ENCODE results near the gene NRCAM. TPM values are rescaled to one million over a fixed set of nuclear protein-coding genes. Genes with fewer than 3 reads are reported as not detected.

NRCAM gene
- total RNA-seq, 2 experiments from 2014 or later = 0.60 to 1.0 TPM

- intact Hi-C loops (cut with DNase I, micrococcal nuclease) = no loop called here
- H3K36me3 Mint-ChIP-seq (ENCODE audit: low read depth) = no peaks in the 10 kb centered on the region
- H3K4me3 Mint-ChIP-seq = no peak overlapping the region
- ATAC-seq (no peak), DNase-seq (no peak)
- no peaks in the 10 kb centered on the region for H3K4me1 Mint-ChIP-seq
- CTCF ChIA-PET = no interaction called here
- peaks cover 17% of the 10 kb centered on the region for H3K27me3 Mint-ChIP-seq
- H3K27ac Mint-ChIP-seq = no peak overlapping the region
- H3K9me3 Mint-ChIP-seq (ENCODE audit: low read depth) = no peaks in the 10 kb centered on the region
- POLR2A ChIA-PET = no interaction called here
Measured at GRCh38 chr7:108299251-108299973, 156.8 kb downstream of the NRCAM start.

DNA sequence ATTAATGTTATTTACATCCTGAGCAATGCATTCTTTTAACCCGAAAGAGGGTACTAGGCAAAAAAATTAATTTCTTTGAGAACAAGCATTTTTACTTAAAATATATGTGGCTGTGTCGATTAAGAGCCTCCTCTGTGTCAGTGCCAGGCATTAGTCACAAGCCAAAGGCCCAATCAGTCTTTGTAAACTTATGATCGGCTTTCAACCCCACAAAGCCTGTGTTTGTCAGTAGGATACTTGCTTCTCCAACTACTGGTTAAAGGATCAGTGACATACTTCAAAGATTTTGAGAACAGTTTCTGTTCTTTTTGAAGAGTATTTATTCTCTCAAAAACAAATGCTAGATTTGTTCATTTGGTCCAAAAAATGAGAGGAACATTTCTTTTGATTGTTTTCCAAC lies 159.3 kb downstream of the NRCAM start:
- ATAC-seq = no peak
- POLR2A ChIA-PET = no interaction called here
- H3K36me3 Mint-ChIP-seq (ENCODE audit: low read depth) = no peaks in the 10 kb centered on the region

GRCh38 chr7:108294595-108294994 lies 161.6 kb downstream of the NRCAM start:
- H3K27me3 Mint-ChIP-seq = peaks cover 11% of the 10 kb centered on the region
- ChIA-PET CTCF (interaction anchor here (0.5 kb wide), 1 partner anchor 109 kb away, joined by 3 read pairs; no protein-coding TSS in a partner anchor), POLR2A (no interaction called here)
- ATAC-seq (no peak), DNase-seq (no peak)
- H3K9me3 Mint-ChIP-seq (ENCODE audit: low read depth) = no peaks in the 10 kb centered on the region
- no peaks in the 10 kb centered on the region for H3K36me3 Mint-ChIP-seq (ENCODE audit: low read depth)
- H3K4me3 Mint-ChIP-seq = no peak overlapping the region
- intact Hi-C loops (cut with DNase I, micrococcal nuclease) = no loop called here
- H3K4me1 Mint-ChIP-seq = no peaks in the 10 kb centered on the region
- no peak overlapping the region for H3K27ac Mint-ChIP-seq

More for the DNA sequence above, 159.3 kb downstream of the NRCAM start:
- Mint-ChIP-seq H3K27ac (no peak overlapping the region), H3K4me3 (no peak overlapping the region), H3K27me3 (peaks cover 12% of the 10 kb centered on the region), H3K9me3 (ENCODE audit: low read depth) (no peaks in the 10 kb centered on the region), H3K4me1 (no peaks in the 10 kb centered on the region)
- intact Hi-C loops (cut with DNase I, micrococcal nuclease) = no loop called here
- no peak for DNase-seq
- CTCF ChIA-PET = no interaction called here

DNA sequence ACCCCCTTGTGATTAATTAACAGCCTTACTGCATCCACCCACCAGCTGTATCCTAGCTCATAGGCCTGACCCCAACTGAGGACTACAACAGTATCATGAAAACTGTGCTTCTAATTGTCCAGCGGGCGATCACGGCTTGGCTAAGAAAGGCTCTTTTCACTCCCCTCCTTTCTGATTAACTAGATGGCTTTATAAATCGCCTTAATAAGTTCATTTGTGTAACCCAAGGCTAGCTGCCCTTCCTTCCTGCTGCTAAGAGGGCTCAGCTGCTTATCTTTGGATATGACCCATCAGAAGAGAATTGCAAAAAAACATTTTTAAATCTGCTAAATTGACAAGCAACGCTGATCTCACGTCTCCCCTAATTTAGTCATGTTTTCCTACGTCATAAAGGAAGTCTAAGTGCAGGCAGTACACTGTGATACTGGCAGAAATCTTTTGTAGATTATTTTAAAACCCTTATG lies 163.1 kb downstream of the NRCAM start:
- DNase-seq (no peak), ATAC-seq (no peak)
- CTCF ChIA-PET = interaction anchor here (0.9 to 1.8 kb wide), 4 partner anchors 10 to 82 kb away, joined by 3 to 5 read pairs (median 4); no protein-coding TSS in a partner anchor
- Mint-ChIP-seq H3K4me1 (no peaks in the 10 kb centered on the region), H3K4me3 (no peak overlapping the region), H3K27ac (no peak overlapping the region), H3K27me3 (peaks cover 9% of the 10 kb centered on the region), H3K9me3 (ENCODE audit: low read depth) (no peaks in the 10 kb centered on the region), H3K36me3 (ENCODE audit: low read depth) (no peaks in the 10 kb centered on the region)
- POLR2A ChIA-PET = no interaction called here
- intact Hi-C loops (cut with DNase I, micrococcal nuclease) = no loop called here

DNA sequence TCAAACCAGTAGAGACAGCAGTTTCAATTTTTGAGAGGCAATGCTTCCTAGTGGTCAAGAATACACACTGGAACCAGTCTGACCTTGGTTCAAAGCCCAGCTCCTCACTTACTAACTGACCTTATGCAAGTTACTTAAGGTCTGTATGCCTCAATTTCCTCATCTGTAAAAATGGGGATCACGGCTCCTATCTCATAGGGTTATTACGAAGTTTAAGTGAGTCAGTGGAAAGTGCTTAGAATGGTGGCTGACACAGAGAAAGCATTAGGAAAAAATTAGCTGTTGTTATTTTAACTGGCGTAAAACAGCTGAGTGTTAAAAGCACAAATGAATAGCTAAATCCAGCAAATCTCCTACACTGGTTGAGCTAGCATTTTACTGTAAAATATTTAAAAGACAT lies 163.7 kb downstream of the NRCAM start:
- no peaks in the 10 kb centered on the region for H3K9me3 Mint-ChIP-seq (ENCODE audit: low read depth)
- no peaks in the 10 kb centered on the region for H3K4me1 Mint-ChIP-seq
- no peak overlapping the region for H3K4me3 Mint-ChIP-seq
- DNase-seq (no peak), ATAC-seq (no peak)
- POLR2A ChIA-PET = no interaction called here
- peaks cover 9% of the 10 kb centered on the region for H3K27me3 Mint-ChIP-seq
- no peaks in the 10 kb centered on the region for H3K36me3 Mint-ChIP-seq (ENCODE audit: low read depth)
- CTCF ChIA-PET = interaction anchor here (0.9 to 1.8 kb wide), 3 partner anchors 10 to 35 kb away, joined by 3 to 5 read pairs (median 5); no protein-coding TSS in a partner anchor
- H3K27ac Mint-ChIP-seq = no peak overlapping the region
- intact Hi-C loops (cut with DNase I, micrococcal nuclease) = no loop called here

DNA sequence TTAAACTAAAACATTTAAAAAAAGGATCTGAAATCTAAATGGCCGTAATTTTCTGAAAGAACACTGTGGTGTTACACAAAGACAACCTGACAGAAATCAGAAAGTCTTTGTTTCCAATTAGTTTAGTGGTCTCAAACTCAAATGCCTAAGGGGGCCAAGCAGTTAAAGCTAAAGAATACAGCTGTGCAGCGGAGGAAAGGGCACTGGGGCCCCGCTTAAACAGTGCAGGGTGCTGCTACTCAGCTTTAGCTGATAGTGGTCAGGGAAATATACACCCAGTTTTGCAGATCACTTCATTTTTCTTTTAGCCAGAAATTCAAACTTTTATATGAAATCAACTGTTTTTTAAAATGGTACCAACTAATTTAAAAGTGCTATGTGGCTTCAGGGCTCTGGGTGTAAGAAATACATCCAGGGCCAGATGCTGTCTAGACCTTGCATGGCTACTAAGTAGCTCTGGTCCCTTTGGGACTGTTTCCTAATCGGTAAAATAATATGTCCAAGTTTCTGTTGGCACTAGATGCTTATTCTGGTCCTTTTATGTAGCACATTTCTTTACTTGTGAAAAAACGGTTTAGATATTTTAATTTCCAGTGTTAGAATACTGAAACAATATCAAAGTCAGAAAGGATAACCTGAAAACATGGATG lies 164.3 kb downstream of the NRCAM start:
- POLR2A ChIA-PET = no interaction called here
- H3K9me3 Mint-ChIP-seq (ENCODE audit: low read depth) = no peaks in the 10 kb centered on the region
- H3K36me3 Mint-ChIP-seq (ENCODE audit: low read depth) = no peaks in the 10 kb centered on the region
- no peak overlapping the region for H3K4me3 Mint-ChIP-seq
- intact Hi-C loops (cut with DNase I, micrococcal nuclease) = no loop called here
- CTCF ChIA-PET = interaction anchor here (0.9 to 1.8 kb wide), 3 partner anchors 9 to 36 kb away, joined by 3 to 5 read pairs (median 5); no protein-coding TSS in a partner anchor
- no peak for ATAC-seq
- no peaks in the 10 kb centered on the region for H3K4me1 Mint-ChIP-seq
- no peak overlapping the region for H3K27ac Mint-ChIP-seq
- no peak for DNase-seq
- H3K27me3 Mint-ChIP-seq = peaks cover 9% of the 10 kb centered on the region

GRCh38 chr7:108291152-108291508 lies 165.1 kb downstream of the NRCAM start:
- H3K36me3 Mint-ChIP-seq (ENCODE audit: low read depth) = no peaks in the 10 kb centered on the region
- H3K4me1 Mint-ChIP-seq = no peaks in the 10 kb centered on the region
- CTCF ChIA-PET = no interaction called here
- POLR2A ChIA-PET = no interaction called here
- DNase-seq = no peak
- H3K27ac Mint-ChIP-seq = no peak overlapping the region
- peaks cover 11% of the 10 kb centered on the region for H3K27me3 Mint-ChIP-seq
- H3K9me3 Mint-ChIP-seq (ENCODE audit: low read depth) = no peaks in the 10 kb centered on the region
- intact Hi-C loops (cut with DNase I, micrococcal nuclease) = no loop called here
- H3K4me3 Mint-ChIP-seq = no peak overlapping the region
- ATAC-seq = no peak

GRCh38 chr7:108290459-108291151 lies 165.6 kb downstream of the NRCAM start:
- Mint-ChIP-seq H3K9me3 (ENCODE audit: low read depth) (no peaks in the 10 kb centered on the region), H3K4me1 (no peaks in the 10 kb centered on the region), H3K27me3 (peaks cover 11% of the 10 kb centered on the region), H3K27ac (no peak overlapping the region), H3K36me3 (ENCODE audit: low read depth) (no peaks in the 10 kb centered on the region), H3K4me3 (no peak overlapping the region)
- DNase-seq (no peak), ATAC-seq (no peak)
- intact Hi-C loops (cut with DNase I, micrococcal nuclease) = no loop called here
- POLR2A ChIA-PET = no interaction called here
- CTCF ChIA-PET = interaction anchor here (0.6 kb wide), 1 partner anchor 1052 kb away, joined by 3 read pairs; no protein-coding TSS in a partner anchor

- no peaks in the 10 kb centered on the region for H3K9me3 Mint-ChIP-seq (ENCODE audit: low read depth)
- peaks cover 6% of the 10 kb centered on the region for H3K27me3 Mint-ChIP-seq
- no peak for ATAC-seq
Measured at GRCh38 chr7:108289852-108290251, 166.4 kb downstream of the NRCAM start.

GRCh38 chr7:108287857-108288256 lies 168.4 kb downstream of the NRCAM start:
- intact Hi-C loops (cut with DNase I, micrococcal nuclease) = no loop called here
- Mint-ChIP-seq H3K27ac (no peak overlapping the region), H3K36me3 (ENCODE audit: low read depth) (no peaks in the 10 kb centered on the region), H3K4me1 (peaks cover 12% of the 10 kb centered on the region), H3K4me3 (no peak overlapping the region), H3K27me3 (peaks cover 15% of the 10 kb centered on the region), H3K9me3 (ENCODE audit: low read depth) (no peaks in the 10 kb centered on the region)
- no peak for ATAC-seq
- CTCF ChIA-PET = no interaction called here
- POLR2A ChIA-PET = no interaction called here
- DNase-seq = no peak

More at GRCh38 chr7:108289852-108290251, 166.4 kb downstream of the NRCAM start:
- ChIA-PET POLR2A (no interaction called here), CTCF (no interaction called here)
- intact Hi-C loops (cut with DNase I, micrococcal nuclease) = no loop called here
- Mint-ChIP-seq H3K4me1 (peaks cover 3% of the 10 kb centered on the region), H3K4me3 (no peak overlapping the region), H3K36me3 (ENCODE audit: low read depth) (no peaks in the 10 kb centered on the region), H3K27ac (no peak overlapping the region)
- DNase-seq = no peak

- H3K27ac Mint-ChIP-seq = no peak overlapping the region
- ChIA-PET CTCF (interaction anchor here (0.8 to 1.4 kb wide), 3 partner anchors 17 to 101 kb away, joined by 3 to 6 read pairs (median 4); no protein-coding TSS in a partner anchor), POLR2A (no interaction called here)
- no peak for DNase-seq
- no peaks in the 10 kb centered on the region for H3K9me3 Mint-ChIP-seq (ENCODE audit: low read depth)
- H3K4me1 Mint-ChIP-seq = peaks cover 12% of the 10 kb centered on the region
- intact Hi-C loops (cut with DNase I, micrococcal nuclease) = no loop called here
- ATAC-seq = no peak
- H3K27me3 Mint-ChIP-seq = peaks cover 14% of the 10 kb centered on the region
- no peak overlapping the region for H3K4me3 Mint-ChIP-seq
- H3K36me3 Mint-ChIP-seq (ENCODE audit: low read depth) = no peaks in the 10 kb centered on the region
Measured at GRCh38 chr7:108286290-108286904, 169.8 kb downstream of the NRCAM start.

Data from activated CD4-positive, alpha-beta T cell treated with anti-CD3 and anti-CD28 coated beads for 36 hours (primary cell).